ENCODE results near the gene DLGAP4.
A peak's percentile ranks its signal among the peaks of the same experiment; 100 is the strongest.

DLGAP4 gene

GRCh38 chr20:36478137-36478905 is 172.2 kb downstream of the DLGAP4 start:
- no peak for DNase-seq (ENCODE audit: low spot score)

GRCh38 chr20:36479938-36480337 is 173.8 kb downstream of the DLGAP4 start:
- no peak for DNase-seq (ENCODE audit: low spot score)

- no peak for DNase-seq (ENCODE audit: low spot score)
These were observed 174.4 kb downstream of the DLGAP4 start for GRCh38 chr20:36480456-36481048.

- DNase-seq (ENCODE audit: low spot score): no peak
These were observed 175.4 kb downstream of the DLGAP4 start for GRCh38 chr20:36481380-36482043.

- no peak for DNase-seq (ENCODE audit: low spot score)
These were observed 175.9 kb downstream of the DLGAP4 start for GRCh38 chr20:36482044-36482473.

- no peak for DNase-seq (ENCODE audit: low spot score)
These were observed 177.2 kb downstream of the DLGAP4 start for GRCh38 chr20:36483209-36483918.

- no peak for DNase-seq (ENCODE audit: low spot score)
These were observed 178.0 kb downstream of the DLGAP4 start for GRCh38 chr20:36483919-36484808.

- DNase-seq (ENCODE audit: low spot score): no peak
These were observed 179.1 kb downstream of the DLGAP4 start for GRCh38 chr20:36485286-36485685.

- no peak for DNase-seq (ENCODE audit: low spot score)
These were observed 180.9 kb downstream of the DLGAP4 start for GRCh38 chr20:36487069-36487468.

- DNase-seq (ENCODE audit: low spot score): no peak
These were observed 184.1 kb downstream of the DLGAP4 start for GRCh38 chr20:36490191-36490590.

- DNase-seq (ENCODE audit: low spot score): peak; percentile 59
These were observed 185.9 kb downstream of the DLGAP4 start for GRCh38 chr20:36491901-36492617.

GRCh38 chr20:36493051-36493800 is 187.1 kb downstream of the DLGAP4 start:
- DNase-seq (ENCODE audit: low spot score): no peak

GRCh38 chr20:36493801-36494114 is 187.6 kb downstream of the DLGAP4 start:
- DNase-seq (ENCODE audit: low spot score): no peak

GRCh38 chr20:36496707-36497669 is 190.8 kb downstream of the DLGAP4 start:
- no peak for DNase-seq (ENCODE audit: low spot score)

- DNase-seq (ENCODE audit: low spot score): no peak
These were observed 191.7 kb downstream of the DLGAP4 start for GRCh38 chr20:36497856-36498255.

- no peak for DNase-seq (ENCODE audit: low spot score)
These were observed 192.4 kb downstream of the DLGAP4 start for GRCh38 chr20:36498386-36499179.

- no peak for DNase-seq (ENCODE audit: low spot score)
These were observed 193.1 kb downstream of the DLGAP4 start for GRCh38 chr20:36499211-36499610.

Data from CD4-positive, alpha-beta T cell treated with Interleukin-15 for 4 hours (primary cell).